HCT116 (cell line): ENCODE data around the gene MID1IP1. TPM values are rescaled to one million over a fixed set of nuclear protein-coding genes. Genes with fewer than 3 reads are reported as not detected.

ENCODE experiments used
- ATAC-seq: fragments of 200-7000 bp; cut with Tn5 transposase; 2 replicates; pipeline ENCODE4 v1.9.1; 2020; ENCODE audit warnings: mild to moderate bottlenecking, moderate library complexity
- BruUV-seq: library from RNA; stranded (reverse); fragments of 400-500 nt; replicated peaks from 2 replicates; lab custom pipeline; 2021; lab: Mats Ljungman, UMichigan
- CTCF ChIA-PET: fragments of 300-600 bp; sonication (Branson Sonifier 250); formaldehyde crosslinking; loops from one replicate; lab custom pipeline; 2021; ENCODE audit warnings: antibody characterized with exemption; lab: Charles Lee
- POLR2A ChIA-PET: fragments of 300-600, 350-600 bp; sonication (Branson Sonifier 250); formaldehyde crosslinking; loops from one replicate; lab custom pipeline; 2021; ENCODE audit warnings: antibody characterized with exemption; lab: Charles Lee
- RAD21 ChIA-PET, 2 experiments: fragments of 300-600 bp; sonication (Branson Sonifier 250); formaldehyde crosslinking; loops; one replicate each; lab custom pipeline; 2023; ENCODE audit warnings: low total read pairs in 2 of 2; ENCODE audit not compliant: uncharacterized antibody in 2 of 2, unreplicated experiment in 2 of 2, low non-redundant PET in 1 of 2; lab: Charles Lee
- DNase-seq: peaks from one replicate; pipeline ENCODE4 v3.0.0-alpha.2; 2010; ENCODE audit warnings: low read depth, low spot score
- H2AFZ ChIP-seq: fragments of 200-600 bp; shearing (Covaris generic), sonication (generic); 2 replicates; pipeline ENCODE4 v1.6.1; 2017; ENCODE audit warnings: low read depth, mixed run types, mixed read lengths, antibody characterized with exemption, low read length; ENCODE audit not compliant: poor library complexity, severe bottlenecking
- H3K27ac ChIP-seq: 2 replicates; pipeline ENCODE4 v1.5.1; 2012; ENCODE audit warnings: low read depth, low read length
- H3K27me3 ChIP-seq: fragments of 200-600 bp; sonication (generic); 2 replicates; pipeline ENCODE4 v1.6.1; 2016; ENCODE audit warnings: mixed run types, low read length, mixed read lengths; ENCODE audit not compliant: insufficient read depth
- H3K36me3 ChIP-seq, 2 experiments: fragments of 200-500 bp in 1 of 2; fragments of 200-600 bp in 1 of 2; sonication (Bioruptor generic) in 1 of 2; sonication (generic) in 1 of 2; 2 replicates each; pipeline versions ENCODE4 v1.5.1 to v1.6.1; 2014 to 2016; ENCODE audit warnings: low read length in 2 of 2, inconsistent platforms in 1 of 2, mixed read lengths in 1 of 2, mixed run types in 1 of 2; ENCODE audit not compliant: insufficient read depth in 2 of 2, control insufficient read depth in 1 of 2
- H3K4me1 ChIP-seq, 2 experiments: fragments of 200-600 bp in 1 of 2; sonication (generic) in 1 of 2; 2 replicates each; pipeline versions ENCODE4 v1.5.1 to v1.6.1; 2012 to 2017; ENCODE audit warnings: low read length in 2 of 2, inconsistent platforms in 1 of 2, mild to moderate bottlenecking in 1 of 2, mixed read lengths in 1 of 2, mixed run types in 1 of 2, moderate library complexity in 1 of 2; ENCODE audit not compliant: insufficient read depth in 2 of 2, control insufficient read depth in 1 of 2
- H3K4me2 ChIP-seq: fragments of 200-600 bp; sonication (generic); 2 replicates; pipeline ENCODE4 v1.6.1; 2017; ENCODE audit warnings: mixed run types, low read length, mixed read lengths
- H3K4me3 ChIP-seq, 2 experiments: fragments of 200-600 bp in 1 of 2; sonication (generic) in 1 of 2; replicated peaks in 1 of 2; 2 replicates each; pipeline ENCODE4 v1.5.1; 2011 to 2016; ENCODE audit warnings: low read length in 2 of 2, control low read depth in 1 of 2, low read depth in 1 of 2, mild to moderate bottlenecking in 1 of 2, mixed read lengths in 1 of 2, mixed run types in 1 of 2
- H3K79me2 ChIP-seq: fragments of 200-600 bp; sonication (generic); 2 replicates; pipeline ENCODE4 v1.6.1; 2017; ENCODE audit warnings: mild to moderate bottlenecking, mixed run types, low read length, moderate library complexity, mixed read lengths; ENCODE audit not compliant: insufficient read depth
- H3K9ac ChIP-seq: fragments of 200-600 bp; sonication (generic); 2 replicates; pipeline ENCODE4 v1.6.1; 2016; ENCODE audit warnings: low read length, mixed read lengths
- H3K9me2 ChIP-seq: fragments of 200-600 bp; sonication (generic), shearing (Covaris generic); 2 replicates; pipeline ENCODE4 v1.6.1; 2017; ENCODE audit warnings: mixed run types, mild to moderate bottlenecking, moderate library complexity; ENCODE audit not compliant: insufficient read depth
- H3K9me3 ChIP-seq, 2 experiments: fragments of 200-500 bp in 1 of 2; fragments of 200-600 bp in 1 of 2; sonication (Bioruptor generic) in 1 of 2; sonication (generic) in 1 of 2; 2 replicates each; pipeline ENCODE4 v1.6.1; 2014 to 2017; ENCODE audit warnings: low read length in 2 of 2, mixed read lengths in 2 of 2, inconsistent platforms in 1 of 2, low read depth in 1 of 2, mild to moderate bottlenecking in 1 of 2, mixed run types in 1 of 2, moderate library complexity in 1 of 2; ENCODE audit not compliant: control insufficient read depth in 1 of 2, insufficient read depth in 1 of 2
- H4K20me1 ChIP-seq: fragments of 200-600 bp; sonication (generic), shearing (Covaris generic); 2 replicates; pipeline ENCODE4 v1.6.1; 2017; ENCODE audit warnings: mixed run types, mild to moderate bottlenecking, moderate library complexity; ENCODE audit not compliant: insufficient read depth
- ATF3 ChIP-seq: IDR thresholded peaks from 2 replicates; pipeline ENCODE4 v1.6.1; 2012
- CBX3 ChIP-seq: IDR thresholded peaks from 2 replicates; pipeline ENCODE4 v1.6.1; 2012; ENCODE audit warnings: low read depth
- CEBPB ChIP-seq: IDR thresholded peaks from 2 replicates; pipeline ENCODE4 v1.6.1; 2012; ENCODE audit warnings: low read depth
- CTCF ChIP-seq, 3 experiments: fragments of 200-600 bp in 1 of 3; sonication (generic) in 1 of 3; IDR thresholded peaks in 2 of 3; conservative IDR thresholded peaks in 1 of 3; 2 replicates each; pipeline ENCODE4 v1.5.1; 2012 to 2017; ENCODE audit warnings: low read depth in 2 of 3, low read length in 2 of 3, antibody characterized with exemption in 1 of 3, borderline replicate concordance in 1 of 3, control low read depth in 1 of 3, mild to moderate bottlenecking in 1 of 3, mixed read lengths in 1 of 3, mixed run types in 1 of 3, moderate library complexity in 1 of 3; ENCODE audit not compliant: insufficient read depth in 1 of 3
- ELF1 ChIP-seq: IDR thresholded peaks from 2 replicates; pipeline ENCODE4 v1.6.1; 2012; ENCODE audit warnings: low read depth, borderline replicate concordance
- EZH2 ChIP-seq: fragments of 200-600 bp; sonication (generic); IDR thresholded peaks from 2 replicates; pipeline ENCODE4 v1.6.1; 2017; ENCODE audit warnings: antibody characterized with exemption, mixed run types
- EZH2phosphoT487 ChIP-seq: fragments of 200-600 bp; IDR thresholded peaks from 2 replicates; pipeline ENCODE4 v1.6.1; 2018; ENCODE audit warnings: antibody characterized with exemption, borderline replicate concordance
- FOSL1 ChIP-seq: IDR thresholded peaks from 2 replicates; pipeline ENCODE4 v1.6.1; 2012; ENCODE audit warnings: low read depth
- JUND ChIP-seq: IDR thresholded peaks from 2 replicates; pipeline ENCODE4 v1.6.1; 2012
- MAX ChIP-seq: IDR thresholded peaks from 2 replicates; pipeline ENCODE4 v1.6.1; 2012
- POLR2AphosphoS5 ChIP-seq: IDR thresholded peaks from 2 replicates; pipeline ENCODE4 v1.6.1; 2011; ENCODE audit warnings: mild to moderate bottlenecking, low read depth, low read length, moderate library complexity
- RAD21 ChIP-seq: IDR thresholded peaks from 2 replicates; pipeline ENCODE4 v1.6.1; 2012; ENCODE audit warnings: low read depth, mild to moderate bottlenecking
- SIN3A ChIP-seq: IDR thresholded peaks from 2 replicates; pipeline ENCODE4 v1.6.1; 2012; ENCODE audit warnings: low read depth
- SP1 ChIP-seq: IDR thresholded peaks from 2 replicates; pipeline ENCODE4 v1.6.1; 2012; ENCODE audit warnings: low read depth
- SRF ChIP-seq: IDR thresholded peaks from 2 replicates; pipeline ENCODE4 v1.6.1; 2012; ENCODE audit warnings: low read depth
- TCF7L2 ChIP-seq: IDR thresholded peaks from 2 replicates; pipeline ENCODE4 v1.7.0; 2011; ENCODE audit warnings: borderline replicate concordance, inconsistent platforms; ENCODE audit not compliant: insufficient read depth, insufficient read length; ENCODE audit errors: extremely low read depth
- YY1 ChIP-seq: IDR thresholded peaks from 2 replicates; pipeline ENCODE4 v1.6.1; 2011; ENCODE audit warnings: low read length, low read depth, moderate library complexity, mild to moderate bottlenecking; ENCODE audit not compliant: insufficient replicate concordance; ENCODE audit errors: extremely low read depth
- ZFX ChIP-seq: fragments of 450-650 bp; IDR thresholded peaks from 2 replicates; pipeline ENCODE4 v1.6.1; 2017
- intact Hi-C: fragments of 100-400 bp; cut with micrococcal nuclease; formaldehyde crosslinking; loops from 2 replicates; pipeline ENCODE4 v1.10.0; 2022
- total RNA-seq: library from RNA; stranded (reverse); gene quantifications from one replicate; pipeline ENCODE4 v1.2.1, GENCODE V29; 2021; ENCODE audit not compliant: unreplicated experiment
- TF ChIP-seq, protein P1 (sequence below): IDR thresholded peaks from 2 replicates; pipeline ENCODE4 v1.6.1; 2012; ENCODE audit warnings: low read depth

MID1IP1 gene
- total RNA-seq, 1 experiment from 2014 or later, result 109 TPM

GRCh38 chrX:38803243-38803587 is 2.0 kb downstream of the MID1IP1 start:
- no peaks in the 10 kb centered on the region for H3K27me3 ChIP-seq
- H3K4me3 ChIP-seq, result peak overlapping the region; percentile 64 to 77
- TSS peak; percentile 90 for BruUV-seq
- H3K4me2 ChIP-seq, result peak overlapping the region; percentile 84
- RAD21 ChIA-PET, result no interaction called here
- H3K4me1 ChIP-seq, result peaks cover 15 to 43% of the 10 kb centered on the region in 2 experiments
- H3K9me2 ChIP-seq, result no peaks in the 10 kb centered on the region
- POLR2A ChIA-PET, result interaction anchor here (1.1 kb wide), 1 partner anchor 14 kb away, joined by 6 read pairs; no protein-coding TSS in a partner anchor
- H2AFZ ChIP-seq, result no peak overlapping the region
- no peaks in the 10 kb centered on the region for H3K9me3 ChIP-seq
- DNase-seq, result no peak
- intact Hi-C loops, result loop anchor here (10.0 kb wide), 1 partner anchor 1372 kb away; no protein-coding TSS in a partner anchor
- peak overlapping the region; percentile 91 for H3K9ac ChIP-seq
- H4K20me1 ChIP-seq, result no peaks in the 10 kb centered on the region
- peak; percentile 6 for ATAC-seq
- TF ChIP-seq RAD21 (no peak), FOSL1 (no peak), MAX (no peak), CEBPB (no peak), SP1 (no peak), ELF1 (no peak), EZH2 (no peak), ATF3 (no peak), EZH2phosphoT487 (no peak), SIN3A (no peak), POLR2AphosphoS5 (no peak), SRF (no peak), ZFX (no peak), JUND (no peak), TCF7L2 (no peak), YY1 (no peak), CTCF (IDR thresholded peaks at IDR 0.05 in 2 of 3, conservative IDR thresholded peaks at IDR 0.05 in 1 of 3; ENCODE audit: borderline replicate concordance in 1 of 3, insufficient read depth in 1 of 3, low read depth in 2 of 3, low read length in 2 of 3) (no peak), CBX3 (no peak)
- TF ChIP-seq, protein P1, sequence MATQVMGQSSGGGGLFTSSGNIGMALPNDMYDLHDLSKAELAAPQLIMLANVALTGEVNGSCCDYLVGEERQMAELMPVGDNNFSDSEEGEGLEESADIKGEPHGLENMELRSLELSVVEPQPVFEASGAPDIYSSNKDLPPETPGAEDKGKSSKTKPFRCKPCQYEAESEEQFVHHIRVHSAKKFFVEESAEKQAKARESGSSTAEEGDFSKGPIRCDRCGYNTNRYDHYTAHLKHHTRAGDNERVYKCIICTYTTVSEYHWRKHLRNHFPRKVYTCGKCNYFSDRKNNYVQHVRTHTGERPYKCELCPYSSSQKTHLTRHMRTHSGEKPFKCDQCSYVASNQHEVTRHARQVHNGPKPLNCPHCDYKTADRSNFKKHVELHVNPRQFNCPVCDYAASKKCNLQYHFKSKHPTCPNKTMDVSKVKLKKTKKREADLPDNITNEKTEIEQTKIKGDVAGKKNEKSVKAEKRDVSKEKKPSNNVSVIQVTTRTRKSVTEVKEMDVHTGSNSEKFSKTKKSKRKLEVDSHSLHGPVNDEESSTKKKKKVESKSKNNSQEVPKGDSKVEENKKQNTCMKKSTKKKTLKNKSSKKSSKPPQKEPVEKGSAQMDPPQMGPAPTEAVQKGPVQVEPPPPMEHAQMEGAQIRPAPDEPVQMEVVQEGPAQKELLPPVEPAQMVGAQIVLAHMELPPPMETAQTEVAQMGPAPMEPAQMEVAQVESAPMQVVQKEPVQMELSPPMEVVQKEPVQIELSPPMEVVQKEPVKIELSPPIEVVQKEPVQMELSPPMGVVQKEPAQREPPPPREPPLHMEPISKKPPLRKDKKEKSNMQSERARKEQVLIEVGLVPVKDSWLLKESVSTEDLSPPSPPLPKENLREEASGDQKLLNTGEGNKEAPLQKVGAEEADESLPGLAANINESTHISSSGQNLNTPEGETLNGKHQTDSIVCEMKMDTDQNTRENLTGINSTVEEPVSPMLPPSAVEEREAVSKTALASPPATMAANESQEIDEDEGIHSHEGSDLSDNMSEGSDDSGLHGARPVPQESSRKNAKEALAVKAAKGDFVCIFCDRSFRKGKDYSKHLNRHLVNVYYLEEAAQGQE, result no peak
- CTCF ChIA-PET, result no interaction called here
- H3K27ac ChIP-seq, result peak overlapping the region; percentile 98
- H3K79me2 ChIP-seq, result peaks cover 46% of the 10 kb centered on the region
- H3K36me3 ChIP-seq, result peaks cover 0 to 5% of the 10 kb centered on the region in 2 experiments; a peak in 1 of 4 replicates
